HG03039 (cell line): Measurements from ENCODE around the gene PLCG2.
"Not testable (repeated sequence)": the region's sequence is repeated elsewhere in the genome, so short reads cannot be mapped to it uniquely, and the experiment has no call there.

Source experiments
- ATAC-seq: cut with Tn5 transposase; IDR thresholded peaks from one replicate; pipeline ENCODE4 v1.9.1; 2021; ENCODE audit warnings: mild to moderate bottlenecking, moderate library complexity; ENCODE audit not compliant: unreplicated experiment

Gene PLCG2

DNA sequence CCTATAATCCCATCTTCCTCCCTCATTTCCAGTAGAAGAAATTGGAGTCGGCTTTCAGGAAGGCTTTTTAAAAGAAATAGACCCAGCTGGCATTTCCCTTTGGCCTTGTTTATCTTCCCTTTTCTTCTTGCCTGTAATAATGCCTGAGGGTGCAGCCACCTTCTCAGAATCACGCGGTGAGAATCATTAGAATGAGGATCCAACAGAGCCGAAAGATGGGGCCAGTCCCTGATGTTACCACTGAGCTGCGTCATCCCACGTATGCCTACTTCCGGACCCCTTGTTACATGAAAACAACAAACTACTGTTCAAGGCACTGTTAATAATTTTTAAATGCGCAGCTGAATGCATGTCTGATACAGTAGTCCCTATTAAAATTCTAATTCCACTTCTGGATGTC is 208.0 kb downstream of the PLCG2 start:
- ATAC-seq = no peak

DNA sequence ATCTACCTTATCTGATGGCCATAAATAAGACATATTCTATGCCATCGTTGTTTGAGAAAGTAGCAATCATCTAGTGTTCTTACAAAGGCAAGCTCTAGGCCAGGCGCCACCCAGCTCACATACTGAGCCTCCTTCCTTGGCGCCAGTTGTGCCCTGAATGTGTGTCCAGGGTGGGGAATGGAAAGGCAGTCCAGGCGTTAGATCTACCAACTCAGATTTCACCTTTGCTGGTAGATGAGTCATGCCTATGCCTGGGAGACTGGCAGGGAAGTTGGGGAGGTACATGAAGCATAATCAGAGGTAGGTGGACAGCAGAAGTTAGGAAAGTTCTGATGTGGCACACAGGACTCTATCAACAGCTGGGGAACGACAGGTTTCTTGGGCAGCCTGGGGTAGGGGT is 208.6 kb downstream of the PLCG2 start:
- no peak for ATAC-seq

DNA sequence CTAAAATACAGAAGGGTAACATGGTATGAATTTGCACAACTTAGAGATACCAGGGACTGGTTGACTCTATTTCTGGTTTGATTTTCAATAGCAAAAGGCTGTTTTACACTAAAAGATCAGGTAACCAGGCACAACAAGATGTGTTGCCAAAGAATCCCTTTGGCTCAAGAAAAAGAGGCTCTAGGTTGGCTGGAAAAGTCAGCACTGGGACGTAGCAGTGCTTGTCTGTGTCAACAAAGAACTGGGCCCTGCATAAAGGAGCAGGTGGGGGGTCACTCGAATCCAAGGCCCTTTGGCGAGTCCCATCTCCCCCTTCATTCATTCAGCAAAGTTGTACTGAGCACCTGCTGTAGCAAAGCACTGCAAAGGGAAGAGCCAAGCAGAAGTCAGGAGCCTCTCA is 213.8 kb downstream of the PLCG2 start:
- ATAC-seq = no peak

DNA sequence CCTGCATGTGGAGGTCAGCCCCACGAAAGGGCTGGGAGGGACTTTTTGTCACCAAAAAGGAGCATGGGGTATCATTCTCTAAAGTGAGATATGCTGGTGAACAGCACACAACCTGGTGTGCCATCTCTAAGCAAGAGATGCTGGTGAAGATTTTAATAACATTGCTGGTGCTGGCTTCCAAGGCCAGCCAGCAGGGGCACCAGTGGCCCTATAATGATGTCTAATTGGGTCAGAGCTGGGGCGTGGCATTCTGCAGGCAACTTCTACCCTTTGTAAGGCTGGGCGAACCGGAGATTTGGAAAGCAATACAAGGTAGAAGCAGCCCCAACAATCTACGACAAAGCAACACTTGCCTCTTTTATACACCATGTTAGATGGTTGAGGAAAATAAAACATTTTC is 215.4 kb downstream of the PLCG2 start:
- no peak for ATAC-seq

DNA sequence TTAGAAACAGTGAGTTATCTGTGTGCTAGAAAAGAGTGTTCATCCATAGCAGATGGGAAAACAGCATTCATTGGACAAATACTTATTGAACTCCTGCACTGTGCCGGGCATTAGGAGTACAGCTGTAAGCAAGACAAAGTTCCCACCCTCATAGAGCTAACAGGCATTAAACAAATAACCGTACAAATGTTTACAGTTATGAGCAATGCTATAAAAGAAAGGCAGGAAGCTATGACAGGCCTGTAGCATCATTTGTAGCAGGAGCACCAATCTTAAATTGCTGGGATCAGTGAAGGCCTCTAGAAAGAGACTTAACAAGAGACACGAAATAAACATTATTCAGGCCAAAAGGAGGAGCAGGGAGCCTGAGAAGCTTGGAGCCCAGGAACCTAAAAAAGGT is 216.6 kb downstream of the PLCG2 start:
- no peak for ATAC-seq

DNA sequence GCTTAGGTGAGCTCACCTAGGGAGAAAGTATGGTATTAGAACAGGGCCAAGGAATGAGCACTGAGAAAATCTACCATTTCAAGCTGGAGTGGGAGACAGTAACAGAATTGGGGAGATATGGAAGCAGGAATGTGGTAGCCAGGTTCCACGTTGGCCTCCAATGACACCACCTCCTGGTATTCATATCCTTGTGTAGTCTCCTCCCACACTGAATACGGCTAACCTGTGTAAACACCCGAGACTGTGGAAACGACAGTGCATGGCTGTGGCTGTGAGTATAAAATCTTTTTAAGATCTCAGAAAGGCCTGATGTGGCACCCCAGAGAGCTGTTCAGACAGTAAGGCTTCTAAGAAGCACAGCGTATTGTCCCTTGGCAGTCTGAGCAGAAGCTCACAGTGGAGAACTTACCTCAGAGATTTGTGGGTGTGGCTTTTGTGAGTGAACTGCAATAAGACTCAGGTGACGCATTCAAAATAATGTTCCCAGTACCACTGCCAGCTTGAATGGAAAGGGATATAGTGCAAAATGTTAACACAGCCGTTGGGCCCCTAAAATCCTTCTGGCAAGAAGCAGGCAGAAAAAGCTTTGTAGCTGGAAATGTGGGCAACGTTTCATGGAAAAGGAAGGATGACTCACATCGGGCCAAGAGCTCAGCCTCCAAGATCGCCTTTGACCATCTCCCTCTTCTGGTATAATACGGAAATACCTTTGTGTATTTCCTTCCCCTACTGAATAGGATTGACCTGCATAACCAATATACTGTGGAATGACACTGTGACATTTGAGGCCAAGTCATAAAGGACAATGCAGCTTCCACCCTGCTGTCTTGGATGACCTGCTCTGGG is 217.8 kb downstream of the PLCG2 start:
- ATAC-seq = no peak

DNA sequence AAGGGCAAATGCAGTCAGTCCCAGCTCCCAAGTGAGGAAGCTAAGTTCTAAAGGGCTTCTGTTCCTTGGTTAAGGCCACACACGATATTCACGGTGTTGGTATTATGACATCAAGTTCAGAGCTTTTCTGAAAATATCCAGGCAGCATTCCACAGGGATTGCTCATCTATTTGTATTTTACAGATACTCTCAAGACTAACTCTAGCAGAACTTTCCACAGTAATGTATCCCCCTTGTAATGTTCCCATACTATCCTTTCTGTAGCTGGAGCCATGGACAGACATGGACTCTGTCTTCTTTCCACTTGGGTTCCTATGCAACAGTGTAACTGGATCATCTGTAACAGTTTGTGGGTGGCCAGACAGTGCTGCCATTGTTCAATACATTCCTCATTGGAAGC is 218.6 kb downstream of the PLCG2 start:
- ATAC-seq = no peak

DNA sequence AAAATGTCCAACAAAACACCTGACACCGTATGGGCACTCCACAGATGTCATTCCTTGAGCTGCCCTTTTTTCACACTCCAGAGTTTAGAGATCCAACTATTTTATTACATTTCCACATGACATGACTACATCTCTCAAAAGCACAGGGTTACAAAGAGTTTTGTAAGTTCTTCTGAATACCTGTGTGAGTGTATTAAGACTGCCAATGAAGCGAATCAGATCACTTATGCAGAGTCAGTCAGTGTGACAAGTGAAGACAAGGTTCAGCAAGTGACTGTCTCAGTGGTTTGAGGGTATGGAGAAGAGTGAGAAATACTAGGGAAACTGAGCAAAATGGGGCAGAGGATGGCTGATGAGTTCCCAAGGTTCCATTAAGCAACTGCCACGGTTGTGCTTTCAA is 223.7 kb downstream of the PLCG2 start:
- no peak for ATAC-seq

DNA sequence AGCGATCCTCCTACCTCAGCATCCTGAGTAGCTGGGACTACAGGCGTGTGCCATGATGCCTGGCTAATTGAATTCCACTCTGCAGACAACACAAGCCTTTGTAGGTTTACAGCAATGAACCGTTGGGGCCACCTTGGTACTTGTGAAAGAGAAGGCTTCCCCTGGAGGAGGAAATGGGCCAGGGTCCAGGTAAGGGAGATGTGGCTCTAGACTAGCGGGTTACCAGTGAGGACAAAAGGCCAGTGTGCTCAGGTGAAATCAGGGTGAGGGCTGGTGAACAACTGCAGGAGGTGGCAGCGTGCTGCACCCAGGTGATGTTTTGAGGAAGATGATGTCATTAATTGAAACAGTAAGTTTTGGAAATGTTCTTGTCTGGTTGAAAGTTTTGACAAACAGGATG is 225.5 kb downstream of the PLCG2 start:
- ATAC-seq = no peak

DNA sequence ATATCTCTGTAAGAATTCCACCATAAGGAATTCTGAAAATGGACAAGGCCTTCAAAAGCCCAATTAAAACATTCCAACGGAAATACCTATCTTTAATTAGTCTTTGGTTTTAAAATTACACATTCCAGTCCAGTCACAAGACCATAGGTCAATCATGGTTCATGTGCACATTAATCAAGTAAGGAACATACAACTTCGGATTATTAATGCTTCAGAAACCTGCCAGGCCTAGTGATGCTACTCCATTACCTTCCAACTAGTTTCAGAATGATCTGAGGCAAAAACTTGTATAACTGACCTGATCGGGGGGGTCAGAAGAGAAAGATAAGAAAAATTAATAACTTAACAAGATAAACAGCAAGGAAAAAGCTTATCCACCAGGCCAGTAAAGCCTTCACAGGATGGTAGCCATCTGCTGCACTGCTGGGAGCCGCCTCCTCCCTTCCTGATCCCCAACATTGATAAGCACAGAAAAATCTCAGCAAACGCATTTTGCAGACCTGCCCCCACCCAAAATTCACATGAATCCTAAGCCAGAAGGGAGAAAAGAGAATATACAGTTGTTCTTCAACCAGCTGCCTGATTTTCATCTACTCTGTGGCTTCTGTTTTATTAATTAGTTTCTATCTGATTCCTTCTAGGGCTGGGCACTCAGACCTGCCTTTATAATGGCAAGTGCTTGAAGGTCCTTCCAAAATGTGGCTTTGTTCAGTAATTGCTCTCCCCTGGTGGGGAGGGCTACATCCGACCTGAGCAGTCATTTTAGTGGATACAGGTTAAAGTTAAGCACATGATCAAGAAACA is 226.1 kb downstream of the PLCG2 start:
- no peak for ATAC-seq

DNA sequence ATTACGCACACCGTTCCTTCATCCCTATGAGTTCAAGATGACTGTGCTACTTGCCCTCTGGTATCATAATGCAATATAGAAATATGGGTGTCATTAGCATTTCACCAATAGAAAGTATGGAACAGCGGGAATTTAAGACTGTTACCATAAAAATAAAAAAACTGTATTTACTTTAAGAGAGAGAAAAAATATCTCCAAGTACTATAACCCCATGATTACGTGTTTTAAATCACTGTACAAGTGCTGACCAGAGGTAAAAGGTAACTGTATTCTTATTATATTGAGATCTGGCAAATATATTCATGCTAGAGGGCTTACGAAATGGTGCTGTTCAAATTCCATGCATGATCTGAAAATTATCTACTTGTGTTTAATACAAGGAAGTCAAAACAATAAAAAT is 226.9 kb downstream of the PLCG2 start:
- ATAC-seq = no peak

DNA sequence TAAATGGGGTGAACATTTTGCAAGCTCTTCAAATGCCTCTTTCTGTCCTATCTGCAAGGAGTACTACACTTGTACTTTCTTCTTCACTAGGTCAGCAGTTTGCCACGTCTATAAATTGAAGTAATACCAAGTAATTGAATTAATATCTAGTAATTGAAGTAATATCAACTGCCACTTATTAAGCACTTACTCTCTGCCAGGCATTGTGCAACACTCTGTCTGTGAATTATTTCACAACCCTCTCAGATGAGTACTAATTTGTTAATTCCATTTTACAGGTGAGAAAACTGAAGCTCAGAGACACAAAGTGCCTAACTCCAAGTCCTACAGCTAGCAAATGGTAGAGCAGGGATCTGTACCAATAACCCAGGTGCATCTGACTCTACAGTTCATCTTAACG is 228.1 kb downstream of the PLCG2 start:
- no peak for ATAC-seq

DNA sequence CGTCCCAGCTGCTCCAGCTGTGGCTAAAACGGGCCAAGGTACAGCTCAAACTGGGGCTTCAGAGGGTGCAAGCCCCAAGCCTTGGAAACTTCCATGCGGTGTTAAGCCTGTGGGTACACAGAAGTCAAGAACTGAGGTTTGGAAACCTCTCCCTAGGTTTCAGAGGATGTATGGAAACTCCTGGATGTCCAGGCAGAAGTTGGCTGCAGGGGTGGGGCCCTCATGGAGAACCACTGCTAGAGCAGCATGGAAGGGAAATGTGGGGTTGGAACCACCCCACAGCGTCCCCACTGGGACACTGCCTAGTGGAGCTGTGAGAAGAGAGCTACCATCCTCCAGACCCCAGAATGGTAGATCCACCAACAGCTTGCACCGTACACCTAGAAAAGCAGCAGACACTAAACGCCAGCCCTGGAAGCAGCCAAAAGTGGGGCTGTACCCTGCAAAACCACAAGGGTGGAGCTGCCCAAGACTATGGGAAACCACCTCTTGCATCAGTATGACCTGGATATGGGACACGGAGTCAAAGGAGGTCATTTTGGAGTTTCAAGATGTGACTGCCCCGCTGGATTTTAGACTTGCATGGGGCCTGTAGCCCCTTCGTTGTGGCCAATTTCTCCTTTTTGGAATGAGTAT is 230.0 kb downstream of the PLCG2 start:
- ATAC-seq = no peak

DNA sequence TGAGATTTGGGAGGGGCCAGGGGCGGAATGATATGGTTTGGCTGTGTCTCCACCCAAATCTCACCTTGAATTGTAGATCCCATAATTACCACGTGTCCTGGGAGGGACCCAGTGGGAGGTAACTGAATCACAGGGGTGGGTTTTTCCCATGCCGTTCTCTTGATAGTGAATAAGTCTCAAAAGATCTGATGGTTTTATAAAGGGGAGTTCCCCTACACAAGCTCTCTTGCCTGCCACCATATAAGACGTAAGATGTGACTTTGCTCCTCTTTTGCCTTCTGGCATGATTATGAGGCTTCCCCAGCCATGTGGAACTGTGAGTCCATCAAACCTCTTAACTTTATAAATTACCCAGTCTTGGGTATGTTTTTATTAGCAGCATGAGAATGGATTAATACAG is 230.7 kb downstream of the PLCG2 start:
- not testable (repeated sequence) for ATAC-seq

DNA sequence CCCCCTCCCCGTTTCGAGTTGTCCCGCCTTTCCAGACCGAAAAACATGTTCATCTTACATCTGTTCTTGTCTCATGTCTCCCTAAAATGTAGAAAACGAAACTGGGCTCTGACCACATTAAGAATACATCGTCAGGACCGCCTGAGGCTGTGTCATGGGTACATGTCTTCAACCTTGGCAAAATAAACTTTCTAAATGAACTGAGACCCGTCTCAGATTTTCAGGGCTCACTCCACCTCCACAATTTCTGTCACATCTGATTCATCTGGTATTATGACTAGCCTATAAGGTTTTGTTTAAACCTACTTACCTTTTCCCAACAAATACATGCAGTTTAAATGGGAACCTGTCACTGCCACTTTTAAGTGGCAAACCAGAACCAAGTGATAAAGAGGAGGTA is 231.6 kb downstream of the PLCG2 start:
- no peak for ATAC-seq

DNA sequence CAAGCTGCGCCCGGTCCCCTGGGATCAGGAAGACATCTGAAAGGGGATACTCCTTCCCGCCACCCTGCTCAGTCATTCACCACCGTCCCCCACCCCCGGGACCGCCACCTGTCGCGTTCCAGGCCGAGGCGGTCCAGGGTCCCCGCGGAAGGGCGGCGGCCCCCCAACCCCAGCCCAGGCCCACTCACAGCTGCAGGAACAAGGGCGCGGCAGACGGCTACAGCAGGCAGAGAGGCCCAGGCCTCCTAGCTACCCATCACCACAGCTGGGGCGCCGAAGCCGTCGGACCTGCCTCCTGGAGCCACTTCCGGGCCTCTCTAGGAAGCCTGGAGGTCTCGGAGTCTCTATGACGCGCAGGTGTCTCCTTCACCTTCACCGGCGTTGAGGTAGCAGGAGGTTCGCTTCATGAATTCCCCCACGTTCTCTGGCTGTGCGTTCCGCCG is 232.1 kb downstream of the PLCG2 start, which contains the start of gene SDR42E1:
SDR42E1 (minus strand) TSS at position 272 of the 443 bp plus-strand sequence. CDS start 10,612 bp downstream, outside the sequence.
- peak; percentile 91 for ATAC-seq
